HCT116 (cell line): ENCODE measurements around the gene DLG2.

Experiments used
- CEBPB ChIP-seq: IDR thresholded peaks from 2 replicates; pipeline ENCODE4 v1.6.1; 2012; ENCODE audit warnings: low read depth
- EGR1 ChIP-seq: IDR thresholded peaks from 2 replicates; pipeline ENCODE4 v1.6.1; 2012; ENCODE audit warnings: low read depth
- EZH2 ChIP-seq: fragments of 200-600 bp; sonication (generic); IDR thresholded peaks from 2 replicates; pipeline ENCODE4 v1.6.1; 2017; ENCODE audit warnings: antibody characterized with exemption, mixed run types
- EZH2phosphoT487 ChIP-seq: fragments of 200-600 bp; IDR thresholded peaks from 2 replicates; pipeline ENCODE4 v1.6.1; 2018; ENCODE audit warnings: antibody characterized with exemption, borderline replicate concordance
- POLR2A ChIP-seq: IDR thresholded peaks from 2 replicates; pipeline ENCODE4 v1.7.0; 2011; ENCODE audit warnings: borderline replicate concordance; ENCODE audit not compliant: insufficient read depth, insufficient read length; ENCODE audit errors: extremely low read depth
- POLR2AphosphoS5 ChIP-seq: IDR thresholded peaks from 2 replicates; pipeline ENCODE4 v1.6.1; 2011; ENCODE audit warnings: mild to moderate bottlenecking, low read depth, low read length, moderate library complexity
- SIN3A ChIP-seq: IDR thresholded peaks from 2 replicates; pipeline ENCODE4 v1.6.1; 2012; ENCODE audit warnings: low read depth
- SP1 ChIP-seq: IDR thresholded peaks from 2 replicates; pipeline ENCODE4 v1.6.1; 2012; ENCODE audit warnings: low read depth
- ZFX ChIP-seq: fragments of 450-650 bp; IDR thresholded peaks from 2 replicates; pipeline ENCODE4 v1.6.1; 2017
- ZNF274 ChIP-seq: fragments of 200-500 bp; sonication (Bioruptor generic); IDR thresholded peaks from 2 replicates; pipeline ENCODE4 v1.6.1; 2014; ENCODE audit warnings: mild to moderate bottlenecking, low read depth, low read length, inconsistent platforms
- TF ChIP-seq, protein P1 (sequence below), 3 experiments: fragments of 200-600 bp in 1 of 3; sonication (generic) in 1 of 3; IDR thresholded peaks in 2 of 3; conservative IDR thresholded peaks in 1 of 3; 2 replicates each; pipeline ENCODE4 v1.5.1; 2012 to 2017; ENCODE audit warnings: low read depth in 2 of 3, low read length in 2 of 3, antibody characterized with exemption in 1 of 3, borderline replicate concordance in 1 of 3, control low read depth in 1 of 3, mild to moderate bottlenecking in 1 of 3, mixed read lengths in 1 of 3, mixed run types in 1 of 3, moderate library complexity in 1 of 3; ENCODE audit not compliant: insufficient read depth in 1 of 3
- TF ChIP-seq, protein P2 (sequence below): IDR thresholded peaks from 2 replicates; pipeline ENCODE4 v1.6.1; 2012
- TF ChIP-seq, protein P3 (sequence below): IDR thresholded peaks from 2 replicates; pipeline ENCODE4 v1.6.1; 2012; ENCODE audit warnings: low read depth

DNA sequence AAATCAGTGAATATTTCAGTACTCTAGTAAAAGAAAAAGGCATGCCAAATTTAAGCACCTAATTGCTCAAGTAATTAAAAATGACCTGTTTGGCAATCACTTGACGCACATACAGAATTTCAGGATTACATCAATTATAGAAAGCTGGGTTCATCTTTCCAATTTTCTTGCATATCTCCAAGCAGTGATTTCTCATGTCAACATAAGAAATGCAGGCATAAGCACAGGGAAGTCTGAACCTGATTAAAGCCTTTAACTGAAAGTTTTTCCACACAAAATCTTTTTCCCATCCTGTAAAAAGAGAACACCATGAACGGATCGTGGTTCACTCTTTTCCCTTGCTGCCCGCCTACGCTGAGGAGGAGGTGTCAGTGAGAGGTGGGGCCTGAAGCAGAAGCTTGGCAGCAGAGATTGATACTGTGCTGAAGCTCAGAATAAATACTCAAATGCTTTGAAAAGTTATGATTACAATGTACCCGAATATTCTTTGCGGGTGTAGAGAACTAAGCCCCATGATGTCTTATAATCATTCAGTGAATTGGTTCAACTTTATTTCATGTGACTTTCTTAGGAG is 1636.9 kb downstream of the DLG2 start:
- TF ChIP-seq POLR2AphosphoS5 = no peak
- no peak for TF ChIP-seq EZH2phosphoT487
- TF ChIP-seq, protein P1, sequence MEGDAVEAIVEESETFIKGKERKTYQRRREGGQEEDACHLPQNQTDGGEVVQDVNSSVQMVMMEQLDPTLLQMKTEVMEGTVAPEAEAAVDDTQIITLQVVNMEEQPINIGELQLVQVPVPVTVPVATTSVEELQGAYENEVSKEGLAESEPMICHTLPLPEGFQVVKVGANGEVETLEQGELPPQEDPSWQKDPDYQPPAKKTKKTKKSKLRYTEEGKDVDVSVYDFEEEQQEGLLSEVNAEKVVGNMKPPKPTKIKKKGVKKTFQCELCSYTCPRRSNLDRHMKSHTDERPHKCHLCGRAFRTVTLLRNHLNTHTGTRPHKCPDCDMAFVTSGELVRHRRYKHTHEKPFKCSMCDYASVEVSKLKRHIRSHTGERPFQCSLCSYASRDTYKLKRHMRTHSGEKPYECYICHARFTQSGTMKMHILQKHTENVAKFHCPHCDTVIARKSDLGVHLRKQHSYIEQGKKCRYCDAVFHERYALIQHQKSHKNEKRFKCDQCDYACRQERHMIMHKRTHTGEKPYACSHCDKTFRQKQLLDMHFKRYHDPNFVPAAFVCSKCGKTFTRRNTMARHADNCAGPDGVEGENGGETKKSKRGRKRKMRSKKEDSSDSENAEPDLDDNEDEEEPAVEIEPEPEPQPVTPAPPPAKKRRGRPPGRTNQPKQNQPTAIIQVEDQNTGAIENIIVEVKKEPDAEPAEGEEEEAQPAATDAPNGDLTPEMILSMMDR (IDR thresholded peaks at IDR 0.05 in 2 of 3, conservative IDR thresholded peaks at IDR 0.05 in 1 of 3; ENCODE audit: borderline replicate concordance in 1 of 3, insufficient read depth in 1 of 3, low read depth in 2 of 3, low read length in 2 of 3) = no peak
- TF ChIP-seq ZNF274 = no peak
- TF ChIP-seq POLR2A = no peak
- no peak for TF ChIP-seq SP1
- TF ChIP-seq, protein P2, sequence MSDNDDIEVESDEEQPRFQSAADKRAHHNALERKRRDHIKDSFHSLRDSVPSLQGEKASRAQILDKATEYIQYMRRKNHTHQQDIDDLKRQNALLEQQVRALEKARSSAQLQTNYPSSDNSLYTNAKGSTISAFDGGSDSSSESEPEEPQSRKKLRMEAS = no peak
- TF ChIP-seq ZFX = no peak
- no peak for TF ChIP-seq EZH2
- TF ChIP-seq EGR1 = no peak
- TF ChIP-seq SIN3A = no peak
- TF ChIP-seq, protein P3, sequence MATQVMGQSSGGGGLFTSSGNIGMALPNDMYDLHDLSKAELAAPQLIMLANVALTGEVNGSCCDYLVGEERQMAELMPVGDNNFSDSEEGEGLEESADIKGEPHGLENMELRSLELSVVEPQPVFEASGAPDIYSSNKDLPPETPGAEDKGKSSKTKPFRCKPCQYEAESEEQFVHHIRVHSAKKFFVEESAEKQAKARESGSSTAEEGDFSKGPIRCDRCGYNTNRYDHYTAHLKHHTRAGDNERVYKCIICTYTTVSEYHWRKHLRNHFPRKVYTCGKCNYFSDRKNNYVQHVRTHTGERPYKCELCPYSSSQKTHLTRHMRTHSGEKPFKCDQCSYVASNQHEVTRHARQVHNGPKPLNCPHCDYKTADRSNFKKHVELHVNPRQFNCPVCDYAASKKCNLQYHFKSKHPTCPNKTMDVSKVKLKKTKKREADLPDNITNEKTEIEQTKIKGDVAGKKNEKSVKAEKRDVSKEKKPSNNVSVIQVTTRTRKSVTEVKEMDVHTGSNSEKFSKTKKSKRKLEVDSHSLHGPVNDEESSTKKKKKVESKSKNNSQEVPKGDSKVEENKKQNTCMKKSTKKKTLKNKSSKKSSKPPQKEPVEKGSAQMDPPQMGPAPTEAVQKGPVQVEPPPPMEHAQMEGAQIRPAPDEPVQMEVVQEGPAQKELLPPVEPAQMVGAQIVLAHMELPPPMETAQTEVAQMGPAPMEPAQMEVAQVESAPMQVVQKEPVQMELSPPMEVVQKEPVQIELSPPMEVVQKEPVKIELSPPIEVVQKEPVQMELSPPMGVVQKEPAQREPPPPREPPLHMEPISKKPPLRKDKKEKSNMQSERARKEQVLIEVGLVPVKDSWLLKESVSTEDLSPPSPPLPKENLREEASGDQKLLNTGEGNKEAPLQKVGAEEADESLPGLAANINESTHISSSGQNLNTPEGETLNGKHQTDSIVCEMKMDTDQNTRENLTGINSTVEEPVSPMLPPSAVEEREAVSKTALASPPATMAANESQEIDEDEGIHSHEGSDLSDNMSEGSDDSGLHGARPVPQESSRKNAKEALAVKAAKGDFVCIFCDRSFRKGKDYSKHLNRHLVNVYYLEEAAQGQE = no peak
- TF ChIP-seq CEBPB = no peak
